Measurements from ENCODE around the gene ERBB4. TPM values are rescaled to one million over a fixed set of nuclear protein-coding genes. Genes with fewer than 3 reads are reported as not detected.

ERBB4 gene
- total and polyA plus RNA-seq, 9 donors = 5.0 to 12.7 (median 7.7) TPM

- Histone ChIP-seq H3K9me3 (replicated peaks; ENCODE audit: control insufficient read depth, low read depth, low read length) (no peaks in the 10 kb centered on the region), H3K27ac (ENCODE audit: low read length) (no peak overlapping the region), H3K4me1 (ENCODE audit: control insufficient read depth, insufficient read depth, low read length) (no peaks in the 10 kb centered on the region), H3K36me3 (ENCODE audit: control insufficient read depth, insufficient read depth, low read length) (no peaks in the 10 kb centered on the region), H3K4me3 (ENCODE audit: low read length) (no peak overlapping the region), H3K27me3 (ENCODE audit: control insufficient read depth, insufficient read depth, low read length) (no peaks in the 10 kb centered on the region)
- DNase-seq = no peak
- WGBS (ENCODE audit: insufficient coverage) = no CpG with 5 or more reads among the region's 1 CpG
These were observed 1091.1 kb downstream of the ERBB4 start for GRCh38 chr2:211447548-211447947.

GRCh38 chr2:211440107-211440506 lies 1098.5 kb downstream of the ERBB4 start:
- no CpG with 5 or more reads among the region's 2 CpGs for WGBS (ENCODE audit: insufficient coverage)
- Histone ChIP-seq H3K36me3 (ENCODE audit: control insufficient read depth, insufficient read depth, low read length) (no peaks in the 10 kb centered on the region), H3K9me3 (replicated peaks; ENCODE audit: control insufficient read depth, low read depth, low read length) (no peaks in the 10 kb centered on the region), H3K27ac (ENCODE audit: low read length) (no peak overlapping the region), H3K4me1 (ENCODE audit: control insufficient read depth, insufficient read depth, low read length) (no peaks in the 10 kb centered on the region), H3K27me3 (ENCODE audit: control insufficient read depth, insufficient read depth, low read length) (no peaks in the 10 kb centered on the region), H3K4me3 (ENCODE audit: low read length) (no peak overlapping the region)
- DNase-seq = peak; percentile 10

GRCh38 chr2:211439011-211439410 lies 1099.6 kb downstream of the ERBB4 start:
- no CpG with 5 or more reads among the region's 2 CpGs for WGBS (ENCODE audit: insufficient coverage)
- no peak overlapping the region for H3K4me3 ChIP-seq (ENCODE audit: low read length)
- H3K27me3 ChIP-seq (ENCODE audit: control insufficient read depth, insufficient read depth, low read length) = no peaks in the 10 kb centered on the region
- no peak for DNase-seq
- no peaks in the 10 kb centered on the region for H3K36me3 ChIP-seq (ENCODE audit: control insufficient read depth, insufficient read depth, low read length)
- H3K4me1 ChIP-seq (ENCODE audit: control insufficient read depth, insufficient read depth, low read length) = no peaks in the 10 kb centered on the region
- no peaks in the 10 kb centered on the region for H3K9me3 ChIP-seq (replicated peaks; ENCODE audit: control insufficient read depth, low read depth, low read length)
- H3K27ac ChIP-seq (ENCODE audit: low read length) = no peak overlapping the region

- no peak overlapping the region for H3K27ac ChIP-seq (ENCODE audit: low read length)
- H3K27me3 ChIP-seq (ENCODE audit: control insufficient read depth, insufficient read depth, low read length) = no peaks in the 10 kb centered on the region
- no peak overlapping the region for H3K4me3 ChIP-seq (ENCODE audit: low read length)
- no peaks in the 10 kb centered on the region for H3K36me3 ChIP-seq (ENCODE audit: control insufficient read depth, insufficient read depth, low read length)
- no CpG with 5 or more reads among the region's 5 CpGs for WGBS (ENCODE audit: insufficient coverage)
- no peaks in the 10 kb centered on the region for H3K4me1 ChIP-seq (ENCODE audit: control insufficient read depth, insufficient read depth, low read length)
- DNase-seq = peak; percentile 13
- H3K9me3 ChIP-seq (replicated peaks; ENCODE audit: control insufficient read depth, low read depth, low read length) = no peaks in the 10 kb centered on the region
These were observed 1101.2 kb downstream of the ERBB4 start for GRCh38 chr2:211437396-211437795.

- H3K4me1 ChIP-seq (ENCODE audit: control insufficient read depth, insufficient read depth, low read length) = no peaks in the 10 kb centered on the region
- no peak overlapping the region for H3K27ac ChIP-seq (ENCODE audit: low read length)
- H3K27me3 ChIP-seq (ENCODE audit: control insufficient read depth, insufficient read depth, low read length) = no peaks in the 10 kb centered on the region
- no peaks in the 10 kb centered on the region for H3K9me3 ChIP-seq (replicated peaks; ENCODE audit: control insufficient read depth, low read depth, low read length)
- no peak overlapping the region for H3K4me3 ChIP-seq (ENCODE audit: low read length)
- H3K36me3 ChIP-seq (ENCODE audit: control insufficient read depth, insufficient read depth, low read length) = no peaks in the 10 kb centered on the region
- WGBS (ENCODE audit: insufficient coverage) = no CpG with 5 or more reads among the region's 1 CpG
- DNase-seq = no peak
These were observed 1102.4 kb downstream of the ERBB4 start for GRCh38 chr2:211436182-211436581.

GRCh38 chr2:211435331-211435730 lies 1103.3 kb downstream of the ERBB4 start:
- Histone ChIP-seq H3K9me3 (replicated peaks; ENCODE audit: control insufficient read depth, low read depth, low read length) (no peaks in the 10 kb centered on the region), H3K4me1 (ENCODE audit: control insufficient read depth, insufficient read depth, low read length) (no peaks in the 10 kb centered on the region), H3K27me3 (ENCODE audit: control insufficient read depth, insufficient read depth, low read length) (no peaks in the 10 kb centered on the region), H3K36me3 (ENCODE audit: control insufficient read depth, insufficient read depth, low read length) (no peaks in the 10 kb centered on the region), H3K27ac (ENCODE audit: low read length) (no peak overlapping the region), H3K4me3 (ENCODE audit: low read length) (no peak overlapping the region)
- DNase-seq = no peak
- 85% methylated on average over 2 of the region's 9 CpGs for WGBS (ENCODE audit: insufficient coverage)

GRCh38 chr2:211434773-211435172 lies 1103.8 kb downstream of the ERBB4 start:
- no peak for DNase-seq
- no peak overlapping the region for H3K27ac ChIP-seq (ENCODE audit: low read length)
- no peaks in the 10 kb centered on the region for H3K9me3 ChIP-seq (replicated peaks; ENCODE audit: control insufficient read depth, low read depth, low read length)
- H3K27me3 ChIP-seq (ENCODE audit: control insufficient read depth, insufficient read depth, low read length) = no peaks in the 10 kb centered on the region
- no peaks in the 10 kb centered on the region for H3K4me1 ChIP-seq (ENCODE audit: control insufficient read depth, insufficient read depth, low read length)
- no CpG with 5 or more reads among the region's 3 CpGs for whole genome bisulfite sequencing (ENCODE audit: insufficient coverage)
- no peak overlapping the region for H3K4me3 ChIP-seq (ENCODE audit: low read length)
- no peaks in the 10 kb centered on the region for H3K36me3 ChIP-seq (ENCODE audit: control insufficient read depth, insufficient read depth, low read length)

- no peaks in the 10 kb centered on the region for H3K27me3 ChIP-seq (ENCODE audit: control insufficient read depth, insufficient read depth, low read length)
- H3K4me3 ChIP-seq (ENCODE audit: low read length) = no peak overlapping the region
- H3K4me1 ChIP-seq (ENCODE audit: control insufficient read depth, insufficient read depth, low read length) = no peaks in the 10 kb centered on the region
- no peak overlapping the region for H3K27ac ChIP-seq (ENCODE audit: low read length)
- no peak for DNase-seq
- no peaks in the 10 kb centered on the region for H3K9me3 ChIP-seq (replicated peaks; ENCODE audit: control insufficient read depth, low read depth, low read length)
- H3K36me3 ChIP-seq (ENCODE audit: control insufficient read depth, insufficient read depth, low read length) = no peaks in the 10 kb centered on the region
- WGBS (ENCODE audit: insufficient coverage) = no CpG with 5 or more reads among the region's 3 CpGs
These were observed 1109.2 kb downstream of the ERBB4 start for GRCh38 chr2:211429256-211429920.

GRCh38 chr2:211426240-211426639 lies 1112.4 kb downstream of the ERBB4 start:
- no CpG with 5 or more reads among the region's 2 CpGs for WGBS (ENCODE audit: insufficient coverage)
- no peaks in the 10 kb centered on the region for H3K27me3 ChIP-seq (ENCODE audit: control insufficient read depth, insufficient read depth, low read length)
- no peak overlapping the region for H3K4me3 ChIP-seq (ENCODE audit: low read length)
- no peaks in the 10 kb centered on the region for H3K4me1 ChIP-seq (ENCODE audit: control insufficient read depth, insufficient read depth, low read length)
- no peaks in the 10 kb centered on the region for H3K36me3 ChIP-seq (ENCODE audit: control insufficient read depth, insufficient read depth, low read length)
- H3K27ac ChIP-seq (ENCODE audit: low read length) = no peak overlapping the region
- no peak for DNase-seq
- no peaks in the 10 kb centered on the region for H3K9me3 ChIP-seq (replicated peaks; ENCODE audit: control insufficient read depth, low read depth, low read length)

GRCh38 chr2:211423018-211423417 lies 1115.6 kb downstream of the ERBB4 start:
- Histone ChIP-seq H3K27me3 (ENCODE audit: control insufficient read depth, insufficient read depth, low read length) (no peaks in the 10 kb centered on the region), H3K27ac (ENCODE audit: low read length) (no peak overlapping the region), H3K4me3 (ENCODE audit: low read length) (no peak overlapping the region), H3K4me1 (ENCODE audit: control insufficient read depth, insufficient read depth, low read length) (no peaks in the 10 kb centered on the region), H3K36me3 (ENCODE audit: control insufficient read depth, insufficient read depth, low read length) (no peaks in the 10 kb centered on the region), H3K9me3 (replicated peaks; ENCODE audit: control insufficient read depth, low read depth, low read length) (no peaks in the 10 kb centered on the region)
- no CpG with 5 or more reads among the region's 2 CpGs for WGBS (ENCODE audit: insufficient coverage)
- no peak for DNase-seq

- DNase-seq = no peak
- no peaks in the 10 kb centered on the region for H3K4me1 ChIP-seq (ENCODE audit: control insufficient read depth, insufficient read depth, low read length)
- no peaks in the 10 kb centered on the region for H3K36me3 ChIP-seq (ENCODE audit: control insufficient read depth, insufficient read depth, low read length)
- no peak overlapping the region for H3K27ac ChIP-seq (ENCODE audit: low read length)
- no peaks in the 10 kb centered on the region for H3K27me3 ChIP-seq (ENCODE audit: control insufficient read depth, insufficient read depth, low read length)
- H3K9me3 ChIP-seq (replicated peaks; ENCODE audit: control insufficient read depth, low read depth, low read length) = no peaks in the 10 kb centered on the region
- no peak overlapping the region for H3K4me3 ChIP-seq (ENCODE audit: low read length)
These were observed 1121.1 kb downstream of the ERBB4 start for GRCh38 chr2:211417544-211417943.
